HL-60/S4 (cell line): ENCODE results near the gene TMEM119.
"Not testable (repeated sequence)": the region's sequence is repeated elsewhere in the genome, so short reads cannot be mapped to it uniquely, and the experiment has no call there.

ENCODE experiments used
- in situ Hi-C: fragments of 300-500 bp; cut with MboI; formaldehyde crosslinking; loops from 2 replicates; pipeline ENCODE4 v1.14.3; 2022; ENCODE audit warnings: low sequenced_read_pairs

The TMEM119 gene

DNA sequence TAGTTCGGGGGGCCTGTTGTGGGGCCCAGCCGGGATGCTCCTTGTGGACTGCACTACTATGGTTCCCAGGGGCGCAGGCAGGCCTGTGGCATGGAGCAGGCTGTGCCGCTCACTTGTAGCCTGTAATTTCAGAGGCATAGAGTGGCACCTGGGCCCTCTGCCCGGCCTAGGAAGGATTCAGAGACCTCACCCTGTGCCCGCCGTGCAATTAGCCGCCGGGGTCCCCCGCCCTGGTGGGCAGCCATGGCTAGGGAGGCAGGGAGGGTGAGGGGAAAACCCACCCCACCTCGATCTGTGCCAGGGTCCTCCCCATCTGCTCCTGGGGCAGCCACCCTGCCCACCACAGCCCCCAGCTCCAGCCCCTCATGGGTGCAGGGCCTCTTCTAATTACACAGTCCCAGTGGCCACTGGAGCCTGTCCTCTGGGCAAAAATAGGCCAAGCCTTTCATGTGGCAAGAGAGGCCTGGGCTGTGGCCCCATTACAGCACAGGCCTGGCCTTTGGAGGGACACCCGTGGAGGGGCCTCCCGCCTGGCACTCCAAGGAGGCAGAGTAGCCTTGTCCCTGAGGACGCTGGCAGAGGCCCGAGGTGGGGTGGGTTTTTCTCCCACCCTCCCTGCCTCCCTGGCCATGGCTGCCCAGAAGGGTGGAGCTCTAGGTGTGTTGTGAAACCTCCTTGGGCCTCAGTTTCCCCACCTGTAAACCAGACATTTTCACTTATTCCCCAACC is 5.3 kb upstream of the TMEM119 start:
- in situ Hi-C loops = no loop called here

DNA sequence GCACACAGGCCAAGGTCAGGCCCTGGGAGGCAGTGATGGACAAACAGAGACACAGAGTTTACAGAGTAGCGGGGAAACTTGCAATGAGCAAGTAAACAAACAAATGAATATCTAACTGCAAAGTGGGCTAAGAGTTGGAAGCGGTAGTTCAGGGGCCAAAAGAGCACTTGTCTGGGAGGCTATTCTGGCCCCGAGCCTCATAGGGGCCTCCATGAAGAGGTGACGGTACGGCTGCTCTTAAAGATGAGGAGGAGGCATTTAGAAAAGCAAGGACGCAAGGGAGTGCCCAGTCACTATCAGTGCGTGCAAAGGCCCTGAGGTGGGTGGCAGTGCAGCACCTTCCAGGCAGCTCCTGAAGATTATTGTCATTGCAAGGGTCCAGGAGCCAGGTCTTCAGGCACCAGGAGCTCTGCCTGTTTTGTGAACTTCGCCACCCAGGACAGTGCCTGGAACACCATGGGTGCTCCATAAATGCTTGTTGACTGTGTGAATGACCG is 4.4 kb upstream of the TMEM119 start:
- in situ Hi-C loops = no loop called here

DNA sequence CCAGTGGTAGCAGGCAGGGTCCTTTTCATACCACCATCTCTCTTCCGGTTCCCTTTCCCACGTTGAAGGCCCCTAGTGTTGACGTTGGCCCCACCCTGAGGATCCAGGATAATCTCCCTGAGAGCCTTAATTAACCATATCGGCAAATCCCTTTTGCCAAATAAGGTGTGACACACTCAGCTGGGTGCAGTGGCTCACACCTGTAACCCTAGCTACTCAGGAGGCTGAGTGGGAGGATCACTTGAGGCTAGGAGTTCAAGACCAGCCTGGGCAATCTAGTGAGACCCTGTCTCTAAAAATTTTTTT is 2.8 kb upstream of the TMEM119 start:
- in situ Hi-C loops = no loop called here

DNA sequence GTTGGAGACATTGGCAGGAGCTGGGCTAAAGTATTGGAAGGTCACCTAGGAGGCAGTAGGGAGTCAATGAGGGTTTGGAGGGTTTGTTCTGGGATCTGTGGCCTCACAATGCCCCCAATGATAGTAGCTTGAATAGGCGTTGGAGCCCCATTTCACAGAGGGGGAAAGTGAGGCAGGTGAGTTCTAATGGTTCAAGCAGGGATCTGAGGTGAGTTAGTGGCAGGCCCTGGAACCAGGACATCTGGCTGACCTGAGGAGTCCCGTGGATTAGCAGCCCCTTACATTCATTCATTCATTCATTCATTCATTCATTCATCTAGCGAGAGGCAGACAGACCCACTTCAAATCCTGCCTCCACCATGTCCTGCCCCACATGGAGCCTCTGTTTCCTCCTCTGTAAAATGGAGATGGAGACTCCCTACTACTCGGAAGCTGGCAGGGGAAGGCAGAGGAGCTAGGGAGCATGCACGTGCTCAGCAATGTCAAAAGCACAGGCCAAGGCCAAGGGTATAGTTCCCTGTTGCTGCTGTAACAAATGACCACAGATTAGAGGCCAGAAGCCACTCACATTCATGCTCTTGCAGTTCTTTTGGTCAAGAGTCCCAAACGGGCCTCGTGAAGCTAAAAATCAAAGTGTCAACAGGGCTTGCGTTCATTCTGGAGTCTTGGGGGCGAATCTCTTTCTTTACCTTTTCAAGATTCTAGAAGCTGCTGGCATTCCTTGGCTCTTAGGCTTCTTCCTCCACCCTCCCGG is 2.2 kb upstream of the TMEM119 start:
- in situ Hi-C loops = no loop called here

DNA sequence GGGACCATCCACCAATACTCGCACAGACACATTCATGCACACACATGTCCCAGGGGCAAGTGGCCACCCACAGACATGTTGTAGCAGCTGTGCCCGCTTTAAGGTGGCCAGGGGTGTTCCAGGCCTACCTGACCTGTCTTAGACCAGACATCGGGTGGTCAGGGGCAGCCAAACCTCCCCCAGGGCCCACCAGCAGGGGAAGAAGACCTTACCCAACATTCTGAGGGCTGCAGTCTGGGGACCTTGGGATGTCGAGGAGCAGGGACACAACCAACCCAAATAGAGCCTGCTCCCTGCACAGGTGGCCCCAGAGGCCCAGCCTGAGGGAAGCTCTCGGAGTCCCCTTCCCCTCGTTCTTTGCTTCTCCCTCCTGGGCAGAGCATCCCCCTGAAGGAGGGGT is 1.7 kb upstream of the TMEM119 start:
- in situ Hi-C loops = no loop called here

DNA sequence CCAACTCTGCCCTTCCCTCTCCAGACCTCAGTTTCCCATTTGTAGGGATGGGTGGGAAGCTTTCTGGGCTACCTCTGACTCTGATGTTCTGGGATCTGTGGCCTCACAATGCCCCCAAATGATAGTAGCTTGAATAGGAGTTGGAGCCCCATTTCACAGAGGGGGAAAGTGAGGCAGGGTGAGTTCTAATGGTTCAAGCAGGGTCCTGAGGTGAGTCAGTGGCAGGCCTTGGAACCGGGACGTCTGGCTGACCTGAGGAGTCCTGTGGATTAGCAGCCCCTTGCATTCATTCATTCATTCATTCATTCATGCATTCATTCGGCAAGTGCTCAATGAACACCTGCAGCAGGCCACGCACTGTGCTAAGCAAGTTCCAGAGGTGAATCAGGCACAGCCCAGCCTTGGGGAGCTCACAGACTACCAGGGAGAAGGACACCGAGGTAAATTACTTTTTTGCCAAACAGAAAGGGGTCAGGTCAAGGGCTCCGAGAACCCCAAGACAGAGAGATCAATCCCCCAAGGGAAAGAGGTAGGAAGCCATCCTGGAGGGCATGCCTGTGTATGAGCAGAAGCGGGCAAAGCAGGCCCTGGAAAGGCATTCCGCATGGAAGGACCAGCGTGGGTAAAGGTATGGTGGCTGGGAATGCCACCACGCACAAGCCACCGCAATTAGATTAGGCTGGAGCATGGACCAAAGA is 818 bp upstream of the TMEM119 start:
- in situ Hi-C loops = no loop called here

DNA sequence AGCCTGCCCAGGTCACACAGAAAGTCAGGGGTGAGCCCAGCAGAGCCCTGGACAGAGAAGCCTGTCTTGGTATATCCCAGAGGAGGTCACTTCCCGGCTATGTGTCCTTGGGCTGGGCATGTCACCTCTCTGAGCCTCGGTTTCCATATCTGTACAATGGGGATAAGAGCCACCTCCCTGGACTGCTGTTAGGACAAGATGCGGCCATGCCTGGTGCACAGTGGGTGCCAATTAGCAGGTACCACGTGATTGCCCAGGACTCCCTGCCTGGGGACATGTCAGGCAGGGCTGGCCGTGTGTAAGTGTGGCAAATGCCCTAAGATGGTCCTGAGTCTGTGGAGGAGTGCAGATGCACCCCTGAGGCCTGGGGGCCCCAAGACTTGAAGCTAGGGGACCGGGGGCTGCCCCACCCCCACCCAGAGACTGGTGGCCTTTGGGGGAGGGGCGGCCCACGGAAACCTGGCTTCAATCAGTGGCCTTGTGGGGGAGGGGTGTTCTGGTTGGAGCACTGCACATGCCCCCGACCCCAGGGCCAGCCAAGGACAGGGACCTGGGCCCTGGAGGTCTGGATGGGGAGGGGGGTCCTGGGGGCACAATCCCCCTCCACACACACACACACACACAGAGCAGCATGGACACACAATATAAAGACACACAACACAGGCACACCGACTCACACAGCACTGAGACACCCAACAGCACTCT is 878 bp downstream of the TMEM119 start:
- in situ Hi-C loops = no loop called here

DNA sequence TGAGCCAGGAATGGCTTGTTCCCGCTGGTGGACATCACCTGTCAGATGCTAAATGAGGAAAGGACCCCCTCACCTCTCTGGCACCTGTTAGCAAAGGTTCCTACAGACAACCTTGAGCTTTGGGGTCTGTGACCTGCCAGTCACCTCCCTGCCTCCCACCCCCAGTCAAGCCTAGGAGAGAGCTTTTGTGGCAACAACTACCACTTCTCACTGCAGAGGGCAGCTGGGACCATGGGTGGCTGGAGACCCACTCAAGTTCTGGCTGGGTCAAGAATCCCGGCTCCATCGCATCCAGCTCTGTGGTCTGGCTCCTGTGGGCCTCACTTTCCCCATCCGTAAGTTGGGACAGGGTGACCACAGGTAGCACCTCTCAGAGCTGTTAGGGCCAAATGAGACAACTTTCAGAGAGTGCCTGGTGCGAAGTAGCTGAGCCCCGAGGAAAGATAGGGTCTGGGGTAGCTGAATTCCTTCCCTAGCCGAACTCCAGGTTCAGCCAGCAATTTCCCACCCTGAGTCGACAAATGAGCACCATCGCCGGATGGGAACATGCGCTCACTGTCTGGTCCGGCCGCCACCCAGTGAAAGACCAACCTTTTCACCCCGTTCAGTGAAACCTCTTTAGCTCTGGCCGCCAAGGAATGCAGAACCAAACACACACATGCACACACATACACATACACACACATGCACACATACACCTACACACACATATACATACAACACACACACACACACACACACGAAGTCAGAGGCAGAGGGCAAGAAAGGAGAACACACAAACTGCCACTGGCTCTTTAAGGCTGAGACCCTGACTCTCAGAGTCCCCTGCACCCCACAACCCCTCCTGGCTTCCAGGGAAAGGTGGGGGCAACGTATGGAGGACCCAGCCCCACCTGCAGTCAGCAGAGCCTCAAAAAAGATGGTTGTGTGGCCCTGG is 1.9 kb downstream of the TMEM119 start:
- in situ Hi-C loops = no loop called here

DNA sequence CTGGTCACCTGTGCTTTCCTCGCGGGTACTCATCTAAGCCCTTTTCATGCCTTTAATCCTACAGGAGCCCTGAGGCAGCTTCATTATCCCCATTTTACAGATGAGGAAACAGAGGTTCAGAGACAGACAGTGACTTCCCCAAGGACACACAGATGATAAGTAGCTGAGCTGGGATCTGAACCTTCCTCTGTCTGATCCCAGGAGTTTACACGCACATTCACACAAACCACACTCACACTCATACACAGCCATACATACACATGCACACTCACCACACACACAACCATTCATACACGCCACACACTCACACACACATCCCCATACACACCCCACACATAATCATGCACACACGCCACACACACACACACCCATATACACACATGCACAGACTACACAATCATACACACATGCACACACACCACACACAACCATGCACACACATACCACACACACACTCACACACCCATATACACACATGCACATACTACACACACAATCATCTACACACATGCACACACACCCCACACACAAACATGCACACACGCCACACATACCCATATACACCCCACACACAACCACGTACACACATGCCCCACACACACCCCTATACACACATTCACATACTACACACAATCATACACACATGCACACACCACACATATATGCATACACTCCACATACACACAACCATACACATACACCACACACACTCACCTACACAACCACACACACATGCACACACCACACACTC is 2.7 kb downstream of the TMEM119 start:
- in situ Hi-C loops = no loop called here

DNA sequence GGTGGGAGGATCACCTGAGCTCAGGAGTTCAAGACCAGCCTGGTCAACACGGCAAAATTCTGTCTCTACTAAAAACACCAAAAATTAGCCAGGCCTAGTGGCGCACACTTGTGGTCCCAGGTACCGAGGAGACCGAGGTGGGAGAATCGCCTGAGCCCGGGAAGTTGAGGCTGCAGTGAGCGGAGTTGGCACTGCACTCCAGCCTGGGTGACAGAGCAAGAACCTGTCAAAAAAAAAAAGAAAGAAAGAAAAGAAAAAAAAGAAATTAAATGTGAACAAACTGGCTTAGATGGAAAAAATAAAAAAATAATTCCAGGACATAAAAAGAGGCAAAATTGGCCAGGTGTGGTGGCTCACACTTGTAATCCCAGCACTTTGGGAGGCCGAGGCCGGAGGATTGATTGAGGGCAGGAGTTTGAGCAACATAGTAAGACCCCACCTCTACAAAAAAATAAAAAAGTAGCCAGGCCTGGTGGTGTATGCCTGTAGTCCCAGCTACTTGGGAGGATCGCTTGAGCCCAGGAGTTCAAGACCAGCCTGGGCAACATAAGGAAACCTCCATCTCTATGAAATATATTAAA is 3.5 kb downstream of the TMEM119 start:
- in situ Hi-C loops = no loop called here

DNA sequence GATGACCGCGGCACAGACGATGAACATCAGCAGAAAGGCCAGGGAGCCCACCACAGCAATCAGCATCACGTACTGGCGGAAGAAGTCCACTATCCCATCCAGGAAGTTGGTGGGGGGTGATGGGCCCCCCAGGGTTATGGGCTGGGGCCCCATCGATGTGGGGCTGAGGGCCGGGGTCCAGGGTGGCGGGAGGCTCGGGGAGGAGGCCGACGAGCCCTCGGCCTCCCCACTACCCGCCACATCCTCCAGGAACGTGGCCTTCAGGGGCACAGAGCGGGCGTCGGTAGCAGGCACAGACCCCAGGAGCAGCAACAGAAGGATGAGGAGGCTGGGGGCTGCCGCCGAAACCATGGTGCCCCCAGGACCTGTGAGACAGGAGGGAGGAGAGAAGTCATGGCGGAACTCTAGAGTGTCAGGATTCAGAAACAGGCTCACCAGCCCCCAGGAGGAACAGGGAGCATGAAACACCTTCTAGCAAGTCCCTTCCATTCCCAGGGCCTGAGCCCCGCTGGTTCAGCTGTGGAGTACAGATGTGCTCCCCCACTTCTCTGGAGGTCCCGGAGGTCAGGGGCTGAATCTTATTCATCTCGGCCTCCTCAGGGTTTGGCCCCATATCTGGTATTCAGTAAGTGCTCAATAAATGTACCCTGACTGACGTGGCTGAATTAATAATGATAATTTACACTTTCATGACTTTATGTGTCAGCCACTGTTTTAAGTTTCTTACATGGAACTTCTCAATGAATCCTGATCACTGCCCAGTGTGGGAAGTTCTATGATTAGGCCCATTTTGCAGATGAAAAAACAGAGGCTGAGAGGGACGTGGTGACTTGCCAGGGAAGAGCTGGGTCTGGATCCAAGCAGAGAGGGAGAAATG is 5.6 kb downstream of the TMEM119 start:
- in situ Hi-C loops = no loop called here

DNA sequence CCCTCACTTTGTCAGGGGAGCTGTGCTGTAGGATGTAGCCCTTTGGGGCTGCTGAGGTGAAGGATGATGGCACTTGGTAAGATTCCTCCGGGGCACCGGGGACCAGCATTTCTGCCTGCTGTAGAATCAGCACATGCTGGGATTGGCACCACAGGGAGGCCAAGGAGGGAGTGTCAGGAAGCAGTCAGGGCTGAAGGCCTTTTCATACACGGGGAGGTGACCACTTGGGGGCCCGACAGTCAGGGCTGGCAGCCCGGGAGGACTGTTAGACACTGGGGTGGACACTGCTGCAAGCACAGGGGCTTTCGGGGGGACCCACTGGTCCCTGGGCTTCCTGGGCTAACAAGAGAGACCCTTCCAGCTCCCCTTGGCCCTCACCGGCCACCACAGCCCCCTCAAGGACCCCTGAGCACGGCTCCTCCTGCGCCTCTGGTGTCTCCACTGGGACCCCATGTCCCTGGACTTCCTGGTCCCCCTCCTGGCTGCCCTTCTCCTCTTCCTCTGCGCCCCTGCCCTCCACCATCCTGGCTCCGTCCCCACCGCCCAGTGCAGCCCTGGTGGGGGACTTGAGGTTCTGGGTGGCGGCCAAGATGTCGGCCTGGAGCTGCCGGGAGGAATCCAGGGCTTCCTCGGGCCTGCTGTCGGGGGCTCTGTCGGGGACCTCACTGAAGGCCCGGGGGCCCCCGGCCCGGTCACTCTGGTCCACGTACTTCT is 6.5 kb downstream of the TMEM119 start:
- in situ Hi-C loops = no loop called here

DNA sequence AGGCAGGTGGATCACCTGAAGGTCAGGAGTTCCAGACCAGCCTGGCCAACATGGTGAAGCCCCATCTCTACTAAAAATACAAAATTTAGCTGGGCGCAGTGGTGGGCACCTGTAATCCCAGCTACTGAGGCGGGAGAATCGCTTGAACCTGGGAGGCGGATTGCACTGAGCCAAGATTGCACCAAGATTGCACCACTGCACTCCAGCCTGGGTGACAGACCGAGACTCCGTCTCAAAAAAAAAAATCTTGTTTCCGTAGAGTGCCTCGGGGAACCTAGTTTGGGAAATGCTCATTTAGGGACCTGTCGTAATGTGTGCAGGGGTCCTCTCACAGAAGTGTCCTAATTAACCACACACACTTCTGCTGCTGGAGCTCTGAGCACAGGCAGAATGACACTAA is 7.4 kb downstream of the TMEM119 start:
- in situ Hi-C loops = not testable (repeated sequence)

DNA sequence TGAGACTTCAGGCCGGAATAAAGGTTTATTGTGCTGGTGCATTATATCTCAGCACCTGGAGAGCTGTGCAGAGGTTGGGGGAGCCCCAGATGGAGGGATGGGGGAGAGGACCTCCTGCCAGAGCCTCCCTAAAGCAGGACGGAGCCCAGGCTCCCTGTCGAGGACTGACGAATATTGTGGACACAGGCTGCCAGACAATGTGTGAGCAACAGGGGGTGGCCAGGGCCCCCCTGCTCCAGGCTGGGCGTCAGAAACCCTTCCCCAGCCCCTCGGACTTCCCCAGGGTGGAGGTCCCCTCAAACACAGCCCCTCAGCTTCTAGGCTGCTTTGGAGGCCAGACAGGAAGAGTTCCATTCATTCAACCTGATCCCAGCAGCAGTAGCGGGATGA is 8.0 kb downstream of the TMEM119 start:
- in situ Hi-C loops = no loop called here

DNA sequence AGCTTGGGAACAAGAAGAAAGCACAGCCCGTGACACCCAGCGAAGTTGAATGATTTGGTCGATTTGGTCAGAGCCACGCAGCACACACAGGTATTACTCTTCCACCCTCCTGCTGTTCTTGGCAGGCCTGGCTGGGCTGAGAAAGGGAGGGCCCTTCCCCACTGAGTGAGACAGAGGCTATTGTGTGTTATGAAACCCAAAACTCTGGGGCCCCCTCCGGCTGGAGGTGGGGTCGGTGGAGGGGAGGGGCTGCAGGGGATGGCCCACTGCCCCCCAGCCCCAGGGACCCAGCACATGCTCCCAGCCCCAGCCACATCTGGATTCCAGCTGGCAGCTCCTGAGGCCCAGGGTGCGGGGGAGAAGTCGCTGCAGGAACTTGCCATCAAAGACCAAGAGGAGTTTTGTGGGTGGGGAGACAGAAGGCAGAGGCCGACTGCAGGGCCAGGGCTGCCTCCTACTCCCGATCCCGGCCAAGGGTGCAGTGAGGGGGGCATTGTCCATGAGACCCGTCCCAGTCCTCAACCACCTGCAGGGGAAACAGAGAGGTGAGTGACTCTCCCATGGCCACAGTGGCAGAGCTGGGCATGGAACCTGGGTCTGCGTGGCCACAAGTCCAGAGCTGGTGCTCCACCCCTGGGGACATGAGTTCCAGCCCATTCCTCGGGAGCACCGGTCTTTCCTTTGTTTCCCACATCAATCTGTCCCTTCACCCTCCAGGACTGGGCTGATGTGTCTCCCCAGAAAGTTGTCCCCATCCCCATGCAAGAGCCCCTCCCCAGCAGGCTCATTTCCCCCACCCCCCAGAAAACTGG is 8.7 kb downstream of the TMEM119 start:
- in situ Hi-C loops = no loop called here

DNA sequence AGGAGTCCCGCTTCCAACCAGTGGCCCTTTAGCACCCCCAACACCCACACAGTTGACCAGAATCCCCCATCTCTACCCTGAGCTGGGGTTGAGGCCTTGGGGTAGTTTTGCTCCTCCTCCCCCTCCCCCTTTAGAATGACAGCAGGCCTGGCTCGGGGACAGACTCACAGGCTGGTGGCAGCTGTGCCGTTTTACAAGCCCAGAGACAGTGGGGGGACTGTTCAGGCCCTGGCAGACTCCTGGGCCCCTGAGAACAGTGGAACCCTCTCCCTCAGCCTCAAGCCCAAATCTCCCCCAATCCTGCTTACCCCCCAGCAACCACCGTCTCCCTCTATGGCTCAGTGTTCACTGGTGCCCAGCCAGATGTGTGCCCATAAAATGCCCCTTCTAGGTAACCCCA is 10.1 kb downstream of the TMEM119 start:
- in situ Hi-C loops = no loop called here

DNA sequence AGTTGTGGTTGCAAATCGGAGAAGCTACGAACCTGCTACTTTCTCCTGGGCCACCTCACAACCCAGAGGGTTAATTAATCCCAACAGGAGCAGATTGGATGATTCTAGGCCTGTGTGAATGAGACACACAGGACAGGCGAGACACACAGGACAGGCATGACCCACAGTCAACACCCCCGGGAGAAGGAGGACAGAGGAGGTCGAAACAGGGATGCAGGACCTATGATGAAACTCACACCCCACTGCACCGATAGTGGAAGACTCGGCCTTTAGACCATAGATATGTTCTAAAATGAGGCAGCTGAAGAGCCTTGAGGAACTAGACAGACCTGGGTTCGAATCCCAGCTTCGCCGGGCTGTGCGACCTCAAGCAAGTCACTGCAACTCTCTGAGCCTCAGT is 11.6 kb downstream of the TMEM119 start:
- in situ Hi-C loops = no loop called here
